Right atrium auricular region (tissue), 2 donors: ENCODE results near the gene FHL2. TPM values are rescaled to one million over a fixed set of nuclear protein-coding genes. Genes with fewer than 3 reads are reported as not detected.

Experiments
- DNase-seq: peaks from one replicate; pipeline ENCODE4 v3.0.0-alpha.2; 2019; ENCODE audit warnings: low spot score
- H3K27ac ChIP-seq, 2 donors: fragments of 200-600 bp; sonication (generic); 1 replicate in 1 of 2; 2 replicates in 1 of 2; pipeline ENCODE4 v1.5.1; 2016 to 2019
- H3K27me3 ChIP-seq, 2 donors: fragments of 200-600 bp; sonication (generic); one replicate each; pipeline versions ENCODE4 v1.5.1 to v1.6.0; 2017 to 2019
- H3K36me3 ChIP-seq: fragments of 200-600 bp; sonication (generic); one replicate; pipeline ENCODE4 v1.5.1; 2016
- H3K4me1 ChIP-seq, 2 donors: fragments of 200-600 bp; sonication (generic); one replicate each; pipeline versions ENCODE4 v1.5.1 to v1.6.0; 2017 to 2019
- H3K4me3 ChIP-seq, 2 donors: fragments of 200-600 bp; sonication (generic); 1 replicate in 1 of 2; 2 replicates in 1 of 2; pipeline ENCODE4 v1.5.1; 2017 to 2019; ENCODE audit warnings: mild to moderate bottlenecking in 1 of 2, moderate library complexity in 1 of 2
- H3K9me3 ChIP-seq, 2 donors: fragments of 200-600 bp; sonication (generic); one replicate each; pipeline ENCODE4 v1.5.1; 2019
- total RNA-seq, 2 donors: library from RNA; depleted of rRNA; stranded (reverse); fragments of >200 nt; gene quantifications; one replicate each; pipeline ENCODE4 v1.1.0, GENCODE V29; 2016
- TF ChIP-seq, protein P1 (sequence below), 2 donors: fragments of 200-600 bp; sonication (generic); IDR thresholded peaks; one replicate each; pipeline ENCODE4 v1.5.1; 2019; ENCODE audit warnings: antibody characterized with exemption in 2 of 2

Gene FHL2
- total RNA-seq, 2 donors from 2014 or later = 141 to 356 TPM

DNA sequence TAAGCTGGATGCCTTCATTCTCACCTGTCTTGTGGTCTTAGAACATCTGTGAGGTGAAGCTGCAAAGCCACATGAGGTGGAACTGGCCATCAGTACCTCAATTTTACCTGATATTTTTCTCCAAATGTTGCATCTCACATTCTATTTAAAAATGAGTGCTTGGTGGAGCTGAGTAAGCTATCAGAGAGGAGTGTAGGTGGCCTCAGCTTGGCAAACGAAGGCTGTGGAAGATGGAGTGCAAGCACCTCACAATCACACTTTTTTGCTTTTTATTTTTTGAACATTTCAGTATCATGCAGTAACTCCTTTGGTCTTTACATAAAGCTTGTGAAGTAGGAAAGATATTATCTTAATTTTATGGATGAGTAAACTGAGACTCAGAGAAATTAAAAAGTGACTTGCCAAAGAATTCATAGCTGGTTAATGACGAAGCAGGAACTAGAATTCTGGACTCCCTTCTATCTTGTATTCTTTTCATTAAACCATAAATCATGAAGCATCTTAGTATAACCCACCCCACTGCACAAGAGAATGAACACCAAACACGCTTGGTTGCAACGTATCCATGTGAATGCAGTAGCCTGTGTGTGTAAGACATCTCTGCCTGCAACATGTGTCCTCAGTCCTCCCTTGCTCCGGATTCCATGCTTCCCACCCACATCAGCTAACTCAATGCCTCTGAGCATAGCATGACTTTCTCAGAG, 34.3 kb downstream of the FHL2 start:
- H3K36me3 ChIP-seq = peaks cover 96% of the 10 kb centered on the region
- DNase-seq = no peak
- H3K4me3 ChIP-seq = no peak overlapping the region
- H3K27me3 ChIP-seq = no peaks in the 10 kb centered on the region
- H3K9me3 ChIP-seq = no peaks in the 10 kb centered on the region
- H3K27ac ChIP-seq = no peak overlapping the region
- TF ChIP-seq, protein P1, sequence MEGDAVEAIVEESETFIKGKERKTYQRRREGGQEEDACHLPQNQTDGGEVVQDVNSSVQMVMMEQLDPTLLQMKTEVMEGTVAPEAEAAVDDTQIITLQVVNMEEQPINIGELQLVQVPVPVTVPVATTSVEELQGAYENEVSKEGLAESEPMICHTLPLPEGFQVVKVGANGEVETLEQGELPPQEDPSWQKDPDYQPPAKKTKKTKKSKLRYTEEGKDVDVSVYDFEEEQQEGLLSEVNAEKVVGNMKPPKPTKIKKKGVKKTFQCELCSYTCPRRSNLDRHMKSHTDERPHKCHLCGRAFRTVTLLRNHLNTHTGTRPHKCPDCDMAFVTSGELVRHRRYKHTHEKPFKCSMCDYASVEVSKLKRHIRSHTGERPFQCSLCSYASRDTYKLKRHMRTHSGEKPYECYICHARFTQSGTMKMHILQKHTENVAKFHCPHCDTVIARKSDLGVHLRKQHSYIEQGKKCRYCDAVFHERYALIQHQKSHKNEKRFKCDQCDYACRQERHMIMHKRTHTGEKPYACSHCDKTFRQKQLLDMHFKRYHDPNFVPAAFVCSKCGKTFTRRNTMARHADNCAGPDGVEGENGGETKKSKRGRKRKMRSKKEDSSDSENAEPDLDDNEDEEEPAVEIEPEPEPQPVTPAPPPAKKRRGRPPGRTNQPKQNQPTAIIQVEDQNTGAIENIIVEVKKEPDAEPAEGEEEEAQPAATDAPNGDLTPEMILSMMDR (IDR thresholded peaks at IDR 0.05) = no peak
- H3K4me1 ChIP-seq = peaks cover 0 to 7% of the 10 kb centered on the region in 2 donors

DNA sequence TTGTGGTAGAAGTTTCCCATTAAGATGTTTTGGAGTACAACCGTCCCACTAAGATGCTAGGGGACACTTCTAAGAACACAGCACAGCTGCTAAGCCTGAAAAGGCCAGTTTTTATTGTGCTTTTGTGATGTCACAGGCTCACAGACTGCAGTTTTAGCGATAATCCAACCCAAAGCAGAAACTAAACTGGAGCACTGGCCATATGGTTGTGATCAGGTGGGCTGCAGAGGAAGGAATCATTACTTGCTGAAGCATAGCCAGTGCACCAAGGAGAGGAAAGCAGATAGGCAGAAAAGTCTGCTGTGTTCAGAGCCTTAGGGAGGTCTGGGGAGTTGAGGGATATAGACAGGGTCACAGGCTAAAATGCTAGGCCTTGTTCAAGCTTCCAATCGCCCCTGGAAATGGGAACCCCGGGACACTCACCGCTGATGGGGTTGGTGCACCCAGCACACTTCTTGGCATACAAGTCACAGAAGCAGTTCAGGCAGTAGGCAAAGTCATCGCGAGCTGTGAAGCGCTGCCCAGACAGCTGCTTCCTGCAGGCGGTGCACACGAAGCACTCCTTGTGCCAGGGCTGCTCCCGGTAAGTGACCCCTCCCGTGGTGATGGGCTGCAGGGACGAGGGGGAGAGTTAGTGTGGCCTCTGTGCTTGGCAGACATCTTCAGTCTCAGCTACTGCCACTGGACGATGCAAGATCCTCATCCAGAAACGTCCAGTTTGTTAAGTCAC, 35.8 kb downstream of the FHL2 start:
- no peak overlapping the region for H3K27ac ChIP-seq
- TF ChIP-seq, protein P1 (IDR thresholded peaks at IDR 0.05) = no peak
- H3K4me3 ChIP-seq = no peak overlapping the region
- peaks cover 94% of the 10 kb centered on the region for H3K36me3 ChIP-seq
- H3K27me3 ChIP-seq = no peaks in the 10 kb centered on the region
- no peaks in the 10 kb centered on the region for H3K9me3 ChIP-seq
- peaks cover 0 to 4% of the 10 kb centered on the region in 2 donors for H3K4me1 ChIP-seq
- no peak for DNase-seq

DNA sequence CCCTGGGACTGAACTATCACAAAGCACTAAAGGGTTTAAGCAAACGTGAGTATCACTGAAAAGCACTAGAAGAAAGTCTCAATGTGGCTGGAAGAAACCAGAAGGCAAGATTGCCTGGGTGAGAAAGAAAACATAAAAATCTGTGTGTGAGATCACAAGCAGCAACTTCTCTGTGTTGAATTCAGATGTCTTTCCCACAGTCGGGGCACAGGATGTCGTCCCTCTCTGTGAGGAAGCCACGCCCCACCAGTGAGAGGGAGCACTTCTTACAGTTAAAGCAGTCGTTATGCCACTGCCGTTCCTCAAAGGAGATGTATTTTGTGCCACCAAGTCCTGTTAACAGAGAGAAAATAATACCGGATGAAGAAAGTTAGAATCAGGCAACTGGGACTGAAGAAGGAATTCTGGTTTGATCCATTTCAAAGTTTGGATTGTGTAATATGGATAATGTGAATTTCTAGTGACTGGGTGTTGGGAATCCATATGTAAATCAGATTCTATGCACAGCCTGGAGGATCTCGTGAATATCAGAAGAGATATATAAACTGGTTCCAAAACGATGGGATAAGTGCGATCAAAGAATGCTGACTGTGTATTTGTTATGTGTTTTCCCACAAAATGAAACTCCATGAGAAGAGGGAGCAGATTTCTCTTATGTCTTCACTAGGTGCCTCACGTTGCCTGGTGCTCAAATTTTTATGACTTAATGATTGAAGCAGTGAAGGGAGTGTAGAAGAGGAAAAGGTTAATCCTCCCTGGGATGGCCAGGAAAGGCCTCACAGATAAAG, 37.6 kb downstream of the FHL2 start:
- Histone ChIP-seq H3K36me3 (peaks cover 96% of the 10 kb centered on the region), H3K27ac (no peak overlapping the region), H3K9me3 (peaks cover 5 to 17% of the 10 kb centered on the region in 2 donors), H3K27me3 (no peaks in the 10 kb centered on the region), H3K4me1 (peaks cover 0 to 4% of the 10 kb centered on the region in 2 donors), H3K4me3 (no peak overlapping the region)
- no peak for DNase-seq
- TF ChIP-seq, protein P1 (IDR thresholded peaks at IDR 0.05) = no peak

DNA sequence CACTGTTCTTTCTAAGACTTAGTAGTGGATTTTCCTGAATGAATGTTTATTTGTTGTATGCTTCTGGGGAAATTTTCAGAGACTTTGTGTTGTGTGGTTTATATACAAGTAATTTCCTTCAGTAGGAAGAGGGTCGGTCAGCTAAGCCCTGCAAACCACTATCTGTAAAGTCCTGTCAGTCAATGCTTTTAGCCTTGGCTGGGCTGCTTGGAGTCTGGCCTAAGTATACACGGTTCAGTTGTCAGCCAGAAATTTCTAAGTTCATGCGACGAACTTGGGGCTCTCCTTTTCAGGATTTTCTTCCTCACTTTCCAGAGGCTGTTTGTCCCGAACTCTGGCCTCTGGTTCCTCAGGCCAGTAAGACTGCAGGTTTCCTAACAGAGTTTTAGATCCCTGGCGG, 40.3 kb downstream of the FHL2 start:
- Histone ChIP-seq H3K27ac (no peak overlapping the region), H3K27me3 (no peaks in the 10 kb centered on the region), H3K36me3 (peaks cover 70% of the 10 kb centered on the region), H3K4me1 (no peaks in the 10 kb centered on the region), H3K9me3 (peaks cover 5 to 20% of the 10 kb centered on the region in 2 donors), H3K4me3 (no peak overlapping the region)
- TF ChIP-seq, protein P1 (IDR thresholded peaks at IDR 0.05) = no peak
- DNase-seq = no peak

DNA sequence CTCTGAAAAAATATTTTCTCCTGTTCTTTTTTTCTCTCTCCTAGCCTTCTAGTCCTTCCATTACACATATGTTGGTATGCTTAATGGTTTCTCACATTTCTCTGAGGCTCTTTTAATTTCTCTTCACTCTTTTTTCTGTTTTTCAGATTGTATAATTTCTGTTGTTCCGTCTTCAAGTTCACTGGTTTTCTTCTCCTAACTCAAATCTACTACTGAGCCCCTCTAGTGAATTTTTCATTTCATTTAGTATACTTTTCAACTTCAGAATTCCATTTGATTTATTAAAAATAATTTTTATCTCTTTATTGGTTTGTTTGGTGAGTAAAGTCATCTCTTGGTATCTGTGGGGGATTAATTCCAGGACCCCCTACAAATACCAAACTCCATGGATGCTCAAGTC, 41.7 kb downstream of the FHL2 start:
- H3K4me1 ChIP-seq = no peaks in the 10 kb centered on the region
- TF ChIP-seq, protein P1 (IDR thresholded peaks at IDR 0.05) = no peak
- peaks cover 5 to 20% of the 10 kb centered on the region in 2 donors for H3K9me3 ChIP-seq
- no peak for DNase-seq
- no peak overlapping the region for H3K4me3 ChIP-seq
- H3K27me3 ChIP-seq = no peaks in the 10 kb centered on the region
- peaks cover 55% of the 10 kb centered on the region for H3K36me3 ChIP-seq
- no peak overlapping the region for H3K27ac ChIP-seq
